ENCODE measurements around the gene RANBP9. TPM values are rescaled to one million over a fixed set of nuclear protein-coding genes. Genes with fewer than 3 reads are reported as not detected.

RANBP9 gene
- total and polyA plus RNA-seq, 9 of the 15 experiments (the other 6 are each of a cell fraction or from before 2014, with no cell fraction given) = 27.5 to 130 (median 61.5) TPM

DNA sequence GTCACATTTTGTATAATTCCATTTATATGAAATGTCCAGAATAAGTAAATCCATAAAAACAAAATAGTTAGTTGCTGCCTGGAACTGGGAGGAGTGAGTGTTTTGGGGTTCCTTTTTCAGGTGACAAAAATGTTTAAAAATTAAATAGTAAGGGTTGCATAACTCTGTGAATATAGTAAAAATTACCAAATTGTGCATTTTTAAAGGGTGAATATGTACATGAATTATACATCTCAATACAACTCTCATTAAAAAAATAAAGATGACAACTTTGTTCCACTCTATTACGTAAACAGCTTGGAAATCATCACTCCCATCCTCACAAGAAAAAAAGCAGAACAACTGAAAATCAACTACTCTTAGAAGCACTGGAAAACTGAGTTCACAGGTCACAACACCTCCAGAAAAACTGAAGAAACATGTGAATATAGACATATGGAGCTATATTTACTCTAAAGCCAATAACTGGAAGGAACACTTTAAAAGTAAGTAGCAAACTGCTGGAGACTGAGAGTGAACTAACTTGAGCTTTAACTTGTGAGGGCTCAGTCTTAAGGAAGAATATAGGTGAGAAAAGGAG, 40.0 kb downstream of the RANBP9 start (continued):
- TF ChIP-seq ZNF395 (CRISPR knock-in tag; IDR thresholded peaks at IDR 0.05) (0 out of 2 replicates have a peak, but pooled peaks have one; percentile 52), ZNF239 (CRISPR knock-in tag; IDR thresholded peaks at IDR 0.05) (no peak), ELF1 (tag; IDR thresholded peaks at IDR 0.05) (no peak), NR2C1 (IDR thresholded peaks at IDR 0.05) (peak; percentile 57; the same call in 1 of the 2 replicates), NR2C1 (tag; IDR thresholded peaks at IDR 0.05) (no peak), CHAMP1 (IDR thresholded peaks at IDR 0.05) (peak; percentile 11; the same call in 1 of the 2 replicates)
- TF ChIP-seq, protein P1, sequence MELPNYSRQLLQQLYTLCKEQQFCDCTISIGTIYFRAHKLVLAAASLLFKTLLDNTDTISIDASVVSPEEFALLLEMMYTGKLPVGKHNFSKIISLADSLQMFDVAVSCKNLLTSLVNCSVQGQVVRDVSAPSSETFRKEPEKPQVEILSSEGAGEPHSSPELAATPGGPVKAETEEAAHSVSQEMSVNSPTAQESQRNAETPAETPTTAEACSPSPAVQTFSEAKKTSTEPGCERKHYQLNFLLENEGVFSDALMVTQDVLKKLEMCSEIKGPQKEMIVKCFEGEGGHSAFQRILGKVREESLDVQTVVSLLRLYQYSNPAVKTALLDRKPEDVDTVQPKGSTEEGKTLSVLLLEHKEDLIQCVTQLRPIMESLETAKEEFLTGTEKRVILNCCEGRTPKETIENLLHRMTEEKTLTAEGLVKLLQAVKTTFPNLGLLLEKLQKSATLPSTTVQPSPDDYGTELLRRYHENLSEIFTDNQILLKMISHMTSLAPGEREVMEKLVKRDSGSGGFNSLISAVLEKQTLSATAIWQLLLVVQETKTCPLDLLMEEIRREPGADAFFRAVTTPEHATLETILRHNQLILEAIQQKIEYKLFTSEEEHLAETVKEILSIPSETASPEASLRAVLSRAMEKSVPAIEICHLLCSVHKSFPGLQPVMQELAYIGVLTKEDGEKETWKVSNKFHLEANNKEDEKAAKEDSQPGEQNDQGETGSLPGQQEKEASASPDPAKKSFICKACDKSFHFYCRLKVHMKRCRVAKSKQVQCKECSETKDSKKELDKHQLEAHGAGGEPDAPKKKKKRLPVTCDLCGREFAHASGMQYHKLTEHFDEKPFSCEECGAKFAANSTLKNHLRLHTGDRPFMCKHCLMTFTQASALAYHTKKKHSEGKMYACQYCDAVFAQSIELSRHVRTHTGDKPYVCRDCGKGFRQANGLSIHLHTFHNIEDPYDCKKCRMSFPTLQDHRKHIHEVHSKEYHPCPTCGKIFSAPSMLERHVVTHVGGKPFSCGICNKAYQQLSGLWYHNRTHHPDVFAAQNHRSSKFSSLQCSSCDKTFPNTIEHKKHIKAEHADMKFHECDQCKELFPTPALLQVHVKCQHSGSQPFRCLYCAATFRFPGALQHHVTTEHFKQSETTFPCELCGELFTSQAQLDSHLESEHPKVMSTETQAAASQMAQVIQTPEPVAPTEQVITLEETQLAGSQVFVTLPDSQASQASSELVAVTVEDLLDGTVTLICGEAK (IDR thresholded peaks at IDR 0.05) = 0 out of 2 replicates have a peak, but pooled peaks have one; percentile 15
- TF ChIP-seq, protein P1 (CRISPR knock-in tag; IDR thresholded peaks at IDR 0.05) = no peak

Measured in K562 (cell line).